NCI-H774 (cell line): ENCODE results near the gene RGS1.

Experiments used
- DNase-seq: peaks from one replicate; lab custom pipeline; 2025; lab: John Stamatoyannopoulos, UW

The RGS1 gene

DNA sequence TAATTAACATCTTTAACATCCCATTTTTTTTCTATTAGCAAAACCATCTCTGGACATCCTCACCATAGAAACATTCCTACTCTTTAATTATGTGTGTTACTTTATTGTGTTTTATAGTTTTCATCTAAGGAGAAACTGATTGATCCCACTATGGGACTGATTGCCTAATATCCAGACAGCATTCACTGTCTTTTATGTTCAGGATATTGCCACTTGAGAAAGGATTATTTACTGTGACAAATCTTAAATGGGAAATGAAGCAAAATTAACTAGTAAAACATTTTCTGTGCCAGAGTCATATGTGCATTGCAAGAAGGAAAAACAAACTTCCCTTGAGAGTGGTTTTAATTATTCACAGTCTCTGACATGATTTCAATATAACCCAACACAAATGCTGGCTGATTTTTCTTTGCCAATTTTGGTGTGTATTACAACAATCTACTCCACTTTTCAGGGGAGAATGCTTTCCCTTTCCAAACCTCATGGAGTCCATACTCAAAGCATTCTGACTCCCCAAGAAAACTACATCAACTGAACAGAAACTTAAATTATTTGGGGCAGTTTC is 44.6 kb downstream of the RGS1 start:
- DNase-seq, result no peak

DNA sequence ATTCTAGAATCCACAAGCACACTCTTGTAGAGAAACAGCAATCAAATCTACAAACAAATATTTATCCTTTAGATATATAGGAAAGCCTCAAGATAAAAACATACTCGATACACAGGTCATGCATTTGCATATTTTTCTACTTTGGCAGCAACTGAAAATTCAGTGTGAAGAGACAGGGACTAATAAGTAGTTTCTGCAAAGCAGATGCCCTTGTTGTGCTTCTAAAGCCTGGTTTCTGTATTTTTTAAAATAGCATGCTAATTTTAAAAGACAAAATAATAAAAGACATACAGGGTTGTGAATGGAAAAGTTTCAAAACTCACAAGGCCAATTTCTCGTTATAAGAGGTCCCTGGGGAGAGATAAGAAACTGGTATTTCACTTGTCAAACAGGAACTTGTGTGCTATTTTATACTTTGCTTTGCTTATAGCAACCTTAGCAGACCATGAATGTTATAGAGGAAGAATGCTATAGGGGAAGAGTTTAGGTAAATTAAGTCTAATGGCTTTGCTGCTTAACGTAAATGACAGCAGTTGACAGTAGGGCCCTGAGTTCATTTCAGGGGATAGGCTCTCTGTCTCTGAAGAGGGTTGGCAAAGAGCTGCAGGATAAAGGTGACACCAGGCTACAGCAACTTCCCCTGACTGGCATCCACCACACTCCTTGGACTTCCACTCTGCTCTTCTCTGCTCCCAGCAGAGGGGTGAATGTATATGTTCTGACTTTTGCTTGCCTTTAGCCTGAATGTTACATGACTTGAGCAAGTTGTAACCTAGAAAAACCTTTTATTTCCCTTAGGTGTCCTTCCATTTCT is 51.0 kb downstream of the RGS1 start:
- no peak for DNase-seq

DNA sequence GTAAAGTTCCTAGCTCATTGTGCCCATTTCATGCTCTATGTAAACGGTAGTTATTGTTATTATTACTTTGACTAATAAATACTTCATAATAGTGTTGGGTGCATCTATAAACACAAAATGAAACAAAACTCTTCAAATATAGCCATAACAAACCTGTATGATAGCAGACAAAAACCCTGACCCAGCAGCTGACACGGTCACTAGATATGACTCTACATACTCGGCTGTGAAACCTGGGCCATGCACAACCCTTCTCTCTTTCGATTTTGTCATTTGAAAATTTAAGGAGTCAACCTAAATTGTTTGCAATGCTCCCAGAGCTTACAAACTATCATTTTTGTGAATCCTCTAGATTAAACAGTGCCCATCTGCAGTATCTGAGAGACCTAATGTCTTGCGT is 52.3 kb downstream of the RGS1 start:
- DNase-seq, result no peak

DNA sequence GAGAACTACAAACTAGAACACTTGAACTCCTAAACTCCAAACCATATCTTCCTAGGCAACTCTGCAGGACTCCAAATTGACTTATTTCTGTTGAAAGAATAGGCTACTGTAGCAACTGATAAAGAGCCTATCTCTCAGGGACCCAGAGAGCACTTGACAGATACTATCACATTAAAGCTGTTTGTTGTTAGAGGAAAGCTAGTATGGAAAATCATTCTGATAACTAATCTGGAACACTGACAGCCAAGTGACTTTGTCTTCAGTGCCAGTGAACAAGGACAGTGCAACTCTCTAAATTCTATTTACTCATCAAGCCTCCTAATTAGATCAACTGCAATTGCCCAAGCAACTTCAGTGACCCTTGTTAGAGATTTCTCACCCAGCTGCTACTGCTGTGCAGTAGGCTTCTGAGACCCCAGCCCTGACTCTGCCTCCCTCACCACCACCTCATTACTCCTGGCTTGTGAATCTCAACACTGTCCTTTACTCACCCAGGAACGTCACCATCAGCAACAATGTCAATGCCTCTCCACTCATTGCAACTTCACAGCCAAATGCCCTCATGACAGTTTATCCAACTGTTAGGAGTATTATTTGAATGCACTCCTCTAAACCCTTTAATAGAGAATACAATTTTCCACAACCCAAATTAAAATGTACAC is 53.0 kb downstream of the RGS1 start:
- no peak for DNase-seq

DNA sequence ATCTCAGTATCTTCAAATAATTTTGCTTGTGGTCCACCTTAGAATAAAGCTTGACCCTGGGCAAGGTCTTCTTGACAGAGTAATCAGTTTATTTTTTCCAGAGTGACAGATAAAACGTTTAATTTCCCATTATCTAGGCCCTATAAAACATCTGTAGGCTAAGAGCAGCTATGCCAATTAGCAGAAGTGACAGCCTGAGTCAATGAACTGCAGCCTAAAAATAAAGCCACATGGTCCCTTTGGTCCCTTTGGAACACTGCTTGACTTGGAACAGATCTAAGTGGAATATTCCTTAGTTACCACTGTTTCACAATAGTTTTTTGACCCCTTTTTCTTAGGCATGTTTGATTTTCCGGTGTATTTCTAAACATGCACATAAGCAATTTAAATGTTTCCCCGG is 54.0 kb downstream of the RGS1 start:
- DNase-seq, result no peak
